ENCODE measurements around the gene USP48.

USP48 gene

GRCh38 chr1:21829294-21829693 lies 46.3 kb upstream of the USP48 start:
- H3K36me3 ChIP-seq (ENCODE audit: control insufficient read depth in 1 of 2, insufficient read depth in 2 of 2, low read depth in 1 of 2, low read length in 2 of 2), result peaks cover 95% of the 10 kb centered on the region in 2 experiments
- no peak overlapping the region for H3K23ac ChIP-seq (ENCODE audit: low read length in 2 of 2)
- H4K8ac ChIP-seq (ENCODE audit: low read length), result no peak overlapping the region
- no peak overlapping the region for H2BK120ac ChIP-seq (ENCODE audit: low read depth, low read length)
- no peak overlapping the region for H2AK5ac ChIP-seq (ENCODE audit: low read length, severe bottlenecking)
- no peak overlapping the region for H3K27ac ChIP-seq (ENCODE audit: low read length, poor library complexity, severe bottlenecking)
- peaks cover 25% of the 10 kb centered on the region for H3K79me1 ChIP-seq (replicated peaks; ENCODE audit: low read length, poor library complexity, severe bottlenecking)
- H3K4me3 ChIP-seq (ENCODE audit: insufficient read depth in 1 of 2, low read depth in 1 of 2, low read length in 2 of 2), result no peak overlapping the region
- H3K18ac ChIP-seq (ENCODE audit: low read depth in 1 of 2, low read length in 2 of 2), result no peak overlapping the region
- no peak overlapping the region for H3K4ac ChIP-seq (ENCODE audit: low read depth in 1 of 2, low read length in 2 of 2)
- no peak overlapping the region for H3K14ac ChIP-seq (ENCODE audit: low read length in 2 of 2)
- no peak overlapping the region for H3K4me2 ChIP-seq (ENCODE audit: low read length, poor library complexity, severe bottlenecking)
- 94% methylated on average over 17 of the region's 17 CpGs for WGBS
- H3K4me1 ChIP-seq (ENCODE audit: control insufficient read depth, insufficient read depth, low read depth, low read length), result peaks cover 5% of the 10 kb centered on the region
- no peak for DNase-seq
- H4K91ac ChIP-seq (ENCODE audit: low read length), result no peak overlapping the region
- no peaks in the 10 kb centered on the region for H3K9me3 ChIP-seq (ENCODE audit: control insufficient read depth, low read length)
- H2BK15ac ChIP-seq (ENCODE audit: low read depth, poor library complexity, severe bottlenecking), result no peak overlapping the region
- H2BK12ac ChIP-seq (ENCODE audit: low read length in 2 of 2), result no peak overlapping the region
- H3K27me3 ChIP-seq (ENCODE audit: control insufficient read depth in 1 of 2, insufficient read depth in 1 of 2, low read length in 2 of 2), result no peaks in the 10 kb centered on the region
- H2AFZ ChIP-seq (ENCODE audit: low read depth, low read length), result no peak overlapping the region
- no peak overlapping the region for H2BK5ac ChIP-seq (ENCODE audit: low read depth, low read length, poor library complexity, severe bottlenecking)
- no peak overlapping the region for H3K9ac ChIP-seq (ENCODE audit: low read length)

GRCh38 chr1:21828506-21829210 lies 45.7 kb upstream of the USP48 start:
- no peak overlapping the region for H2AK5ac ChIP-seq (ENCODE audit: low read length, severe bottlenecking)
- no peak overlapping the region for H4K8ac ChIP-seq (ENCODE audit: low read length)
- no peak overlapping the region for H3K23ac ChIP-seq (ENCODE audit: low read length in 2 of 2)

GRCh38 chr1:21828075-21828474 lies 45.1 kb upstream of the USP48 start:
- H2AK5ac ChIP-seq (ENCODE audit: low read length, severe bottlenecking), result no peak overlapping the region
- no peaks in the 10 kb centered on the region for H3K9me3 ChIP-seq (ENCODE audit: control insufficient read depth, low read length)
- no peak overlapping the region for H4K8ac ChIP-seq (ENCODE audit: low read length)
- no peak overlapping the region for H3K18ac ChIP-seq (ENCODE audit: low read depth in 1 of 2, low read length in 2 of 2)
- peaks cover 26% of the 10 kb centered on the region for H3K79me1 ChIP-seq (replicated peaks; ENCODE audit: low read length, poor library complexity, severe bottlenecking)
- H3K14ac ChIP-seq (ENCODE audit: low read length in 2 of 2), result no peak overlapping the region
- no peak overlapping the region for H3K4me2 ChIP-seq (ENCODE audit: low read length, poor library complexity, severe bottlenecking)
- no peak overlapping the region for H3K4ac ChIP-seq (ENCODE audit: low read depth in 1 of 2, low read length in 2 of 2)
- H2BK120ac ChIP-seq (ENCODE audit: low read depth, low read length), result no peak overlapping the region
- DNase-seq, result no peak
- no peaks in the 10 kb centered on the region for H3K27me3 ChIP-seq (ENCODE audit: control insufficient read depth in 1 of 2, insufficient read depth in 1 of 2, low read length in 2 of 2)
- H2BK5ac ChIP-seq (ENCODE audit: low read depth, low read length, poor library complexity, severe bottlenecking), result no peak overlapping the region
- no peak overlapping the region for H3K4me3 ChIP-seq (ENCODE audit: insufficient read depth in 1 of 2, low read depth in 1 of 2, low read length in 2 of 2)
- peaks cover 95% of the 10 kb centered on the region in 2 experiments for H3K36me3 ChIP-seq (ENCODE audit: control insufficient read depth in 1 of 2, insufficient read depth in 2 of 2, low read depth in 1 of 2, low read length in 2 of 2)
- no peak overlapping the region for H2BK15ac ChIP-seq (ENCODE audit: low read depth, poor library complexity, severe bottlenecking)
- no peak overlapping the region for H2AFZ ChIP-seq (ENCODE audit: low read depth, low read length)
- H3K27ac ChIP-seq (ENCODE audit: low read length, poor library complexity, severe bottlenecking), result no peak overlapping the region
- peaks cover 5% of the 10 kb centered on the region for H3K4me1 ChIP-seq (ENCODE audit: control insufficient read depth, insufficient read depth, low read depth, low read length)
- no peak overlapping the region for H3K23ac ChIP-seq (ENCODE audit: low read length in 2 of 2)
- H2BK12ac ChIP-seq (ENCODE audit: low read length in 2 of 2), result no peak overlapping the region
- H4K91ac ChIP-seq (ENCODE audit: low read length), result no peak overlapping the region
- no peak overlapping the region for H3K9ac ChIP-seq (ENCODE audit: low read length)
- over 99% methylated on average over 13 of the region's 13 CpGs for WGBS

More at GRCh38 chr1:21828506-21829210, 45.7 kb upstream of the USP48 start:
- H2BK12ac ChIP-seq (ENCODE audit: low read length in 2 of 2), result no peak overlapping the region
- H2AFZ ChIP-seq (ENCODE audit: low read depth, low read length), result no peak overlapping the region
- no peak overlapping the region for H2BK120ac ChIP-seq (ENCODE audit: low read depth, low read length)
- H3K9me3 ChIP-seq (ENCODE audit: control insufficient read depth, low read length), result no peaks in the 10 kb centered on the region
- H4K91ac ChIP-seq (ENCODE audit: low read length), result no peak overlapping the region
- peaks cover 95% of the 10 kb centered on the region in 2 experiments for H3K36me3 ChIP-seq (ENCODE audit: control insufficient read depth in 1 of 2, insufficient read depth in 2 of 2, low read depth in 1 of 2, low read length in 2 of 2)
- no peak overlapping the region for H3K4me3 ChIP-seq (ENCODE audit: insufficient read depth in 1 of 2, low read depth in 1 of 2, low read length in 2 of 2)
- no peak overlapping the region for H3K4me2 ChIP-seq (ENCODE audit: low read length, poor library complexity, severe bottlenecking)
- H2BK15ac ChIP-seq (ENCODE audit: low read depth, poor library complexity, severe bottlenecking), result no peak overlapping the region
- H2BK5ac ChIP-seq (ENCODE audit: low read depth, low read length, poor library complexity, severe bottlenecking), result no peak overlapping the region
- peaks cover 28% of the 10 kb centered on the region for H3K79me1 ChIP-seq (replicated peaks; ENCODE audit: low read length, poor library complexity, severe bottlenecking)
- H3K4ac ChIP-seq (ENCODE audit: low read depth in 1 of 2, low read length in 2 of 2), result no peak overlapping the region
- peaks cover 5% of the 10 kb centered on the region for H3K4me1 ChIP-seq (ENCODE audit: control insufficient read depth, insufficient read depth, low read depth, low read length)
- no peak for DNase-seq
- no peak overlapping the region for H3K18ac ChIP-seq (ENCODE audit: low read depth in 1 of 2, low read length in 2 of 2)
- no peak overlapping the region for H3K14ac ChIP-seq (ENCODE audit: low read length in 2 of 2)
- 96% methylated on average over 28 of the region's 28 CpGs for WGBS
- no peak overlapping the region for H3K9ac ChIP-seq (ENCODE audit: low read length)
- H3K27me3 ChIP-seq (ENCODE audit: control insufficient read depth in 1 of 2, insufficient read depth in 1 of 2, low read length in 2 of 2), result no peaks in the 10 kb centered on the region
- H3K27ac ChIP-seq (ENCODE audit: low read length, poor library complexity, severe bottlenecking), result no peak overlapping the region

- H3K36me3 ChIP-seq (ENCODE audit: control insufficient read depth in 1 of 2, insufficient read depth in 2 of 2, low read depth in 1 of 2, low read length in 2 of 2), result peaks cover 95% of the 10 kb centered on the region in 2 experiments
- no peaks in the 10 kb centered on the region for H3K9me3 ChIP-seq (ENCODE audit: control insufficient read depth, low read length)
- WGBS, result 97% methylated on average over 3 of the region's 5 CpGs
- no peak overlapping the region for H3K9ac ChIP-seq (ENCODE audit: low read length)
- no peak overlapping the region for H3K18ac ChIP-seq (ENCODE audit: low read depth in 1 of 2, low read length in 2 of 2)
- H3K4me2 ChIP-seq (ENCODE audit: low read length, poor library complexity, severe bottlenecking), result no peak overlapping the region
- H3K27ac ChIP-seq (ENCODE audit: low read length, poor library complexity, severe bottlenecking), result no peak overlapping the region
- no peak overlapping the region for H3K4me3 ChIP-seq (ENCODE audit: insufficient read depth in 1 of 2, low read depth in 1 of 2, low read length in 2 of 2)
- no peak overlapping the region for H2BK15ac ChIP-seq (ENCODE audit: low read depth, poor library complexity, severe bottlenecking)
- H4K91ac ChIP-seq (ENCODE audit: low read length), result no peak overlapping the region
- H3K14ac ChIP-seq (ENCODE audit: low read length in 2 of 2), result no peak overlapping the region
- no peaks in the 10 kb centered on the region for H3K27me3 ChIP-seq (ENCODE audit: control insufficient read depth in 1 of 2, insufficient read depth in 1 of 2, low read length in 2 of 2)
- H3K4ac ChIP-seq (ENCODE audit: low read depth in 1 of 2, low read length in 2 of 2), result no peak overlapping the region
- H2BK12ac ChIP-seq (ENCODE audit: low read length in 2 of 2), result no peak overlapping the region
- no peak overlapping the region for H3K23ac ChIP-seq (ENCODE audit: low read length in 2 of 2)
- H3K79me1 ChIP-seq (replicated peaks; ENCODE audit: low read length, poor library complexity, severe bottlenecking), result peaks cover 26% of the 10 kb centered on the region
- no peak overlapping the region for H2BK5ac ChIP-seq (ENCODE audit: low read depth, low read length, poor library complexity, severe bottlenecking)
- H3K4me1 ChIP-seq (ENCODE audit: control insufficient read depth, insufficient read depth, low read depth, low read length), result peaks cover 5% of the 10 kb centered on the region
- no peak overlapping the region for H2AFZ ChIP-seq (ENCODE audit: low read depth, low read length)
- no peak overlapping the region for H2AK5ac ChIP-seq (ENCODE audit: low read length, severe bottlenecking)
- no peak overlapping the region for H2BK120ac ChIP-seq (ENCODE audit: low read depth, low read length)
- H4K8ac ChIP-seq (ENCODE audit: low read length), result no peak overlapping the region
- DNase-seq, result no peak
These were observed 44.3 kb upstream of the USP48 start for GRCh38 chr1:21827141-21827679.
